Brain microvascular endothelial cell (primary cell): ENCODE results near the gene PDXK.
A peak's percentile ranks its signal among the peaks of the same experiment; 100 is the strongest.

Experiments
- DNase-seq: peaks from one replicate; pipeline ENCODE4 v3.0.0-alpha.2; 2020
- H3K27ac ChIP-seq: fragments of 250-450 bp; sonication (Bioruptor Pico); 2 replicates; pipeline ENCODE4 v1.5.1; 2020; ENCODE audit warnings: mild to moderate bottlenecking, moderate library complexity
- H3K27me3 ChIP-seq: fragments of 250-450 bp; sonication (Bioruptor Pico); replicated peaks from 2 replicates; pipeline ENCODE4 v1.5.1; 2020; ENCODE audit warnings: mild to moderate bottlenecking
- H3K36me3 ChIP-seq: fragments of 250-450 bp; sonication (Bioruptor Pico); replicated peaks from 2 replicates; pipeline ENCODE4 v1.5.1; 2020; ENCODE audit warnings: mild to moderate bottlenecking
- H3K4me3 ChIP-seq: 2 replicates; pipeline ENCODE4 v1.5.1; 2011; ENCODE audit warnings: low read depth, mild to moderate bottlenecking, control low read depth, low read length, moderate library complexity
- in situ Hi-C: cut with HindIII; loops from 2 replicates; pipeline ENCODE4 v1.10.0; 2017; ENCODE audit warnings: low sequenced_read_pairs, low pct_ligation_motif_present
- TF ChIP-seq, protein P1 (sequence below): IDR thresholded peaks from 2 replicates; pipeline ENCODE4 v1.5.1; 2011; ENCODE audit warnings: low read depth, mild to moderate bottlenecking, moderate library complexity, low read length, control low read depth, inconsistent platforms; ENCODE audit errors: missing control alignments

PDXK gene

DNA sequence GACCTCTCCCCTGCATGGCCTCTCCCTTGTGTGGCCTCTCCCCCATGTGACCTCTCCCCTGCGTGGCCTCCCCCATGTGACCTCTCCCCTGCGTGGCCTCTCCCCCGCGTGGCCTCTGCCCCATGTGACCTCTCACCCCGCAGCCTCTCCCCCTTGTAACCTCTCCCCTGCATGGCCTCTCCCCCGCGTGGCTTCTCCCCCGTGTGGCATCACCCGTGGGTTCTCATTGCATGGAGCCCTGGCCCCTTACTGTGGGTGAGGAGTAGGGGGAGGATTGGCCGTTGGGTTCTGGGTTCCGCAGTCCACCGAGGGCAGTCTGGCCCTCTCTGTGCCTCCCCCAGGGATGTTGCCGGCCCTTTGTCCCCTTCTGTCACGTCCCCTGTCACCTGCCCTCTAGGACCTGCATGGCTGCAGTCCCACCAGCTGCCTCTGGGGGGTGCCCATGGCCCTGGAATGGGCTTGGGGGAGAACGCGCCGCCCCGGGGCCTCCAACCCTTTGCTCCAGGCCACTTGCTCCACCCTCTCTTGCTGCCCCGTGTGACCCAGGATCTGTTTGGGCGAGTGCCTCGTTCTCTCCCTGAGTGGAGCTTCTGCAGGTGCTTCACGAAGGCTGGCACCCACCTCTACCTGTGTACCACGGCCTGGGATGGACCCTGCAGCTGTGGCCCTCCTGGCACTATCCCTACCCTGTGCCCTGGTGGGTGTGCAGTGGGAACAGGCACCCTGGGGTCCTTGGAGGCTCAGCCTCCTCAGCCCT, 91.8 kb downstream of the PDXK start:
- Histone ChIP-seq H3K27ac (no peak overlapping the region), H3K36me3 (no peaks in the 10 kb centered on the region), H3K4me3 (no peak overlapping the region), H3K27me3 (peaks cover 4% of the 10 kb centered on the region)
- DNase-seq, result peak; percentile 35
- TF ChIP-seq, protein P1, sequence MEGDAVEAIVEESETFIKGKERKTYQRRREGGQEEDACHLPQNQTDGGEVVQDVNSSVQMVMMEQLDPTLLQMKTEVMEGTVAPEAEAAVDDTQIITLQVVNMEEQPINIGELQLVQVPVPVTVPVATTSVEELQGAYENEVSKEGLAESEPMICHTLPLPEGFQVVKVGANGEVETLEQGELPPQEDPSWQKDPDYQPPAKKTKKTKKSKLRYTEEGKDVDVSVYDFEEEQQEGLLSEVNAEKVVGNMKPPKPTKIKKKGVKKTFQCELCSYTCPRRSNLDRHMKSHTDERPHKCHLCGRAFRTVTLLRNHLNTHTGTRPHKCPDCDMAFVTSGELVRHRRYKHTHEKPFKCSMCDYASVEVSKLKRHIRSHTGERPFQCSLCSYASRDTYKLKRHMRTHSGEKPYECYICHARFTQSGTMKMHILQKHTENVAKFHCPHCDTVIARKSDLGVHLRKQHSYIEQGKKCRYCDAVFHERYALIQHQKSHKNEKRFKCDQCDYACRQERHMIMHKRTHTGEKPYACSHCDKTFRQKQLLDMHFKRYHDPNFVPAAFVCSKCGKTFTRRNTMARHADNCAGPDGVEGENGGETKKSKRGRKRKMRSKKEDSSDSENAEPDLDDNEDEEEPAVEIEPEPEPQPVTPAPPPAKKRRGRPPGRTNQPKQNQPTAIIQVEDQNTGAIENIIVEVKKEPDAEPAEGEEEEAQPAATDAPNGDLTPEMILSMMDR, result peak; percentile 98
- in situ Hi-C loops, result no loop called here

DNA sequence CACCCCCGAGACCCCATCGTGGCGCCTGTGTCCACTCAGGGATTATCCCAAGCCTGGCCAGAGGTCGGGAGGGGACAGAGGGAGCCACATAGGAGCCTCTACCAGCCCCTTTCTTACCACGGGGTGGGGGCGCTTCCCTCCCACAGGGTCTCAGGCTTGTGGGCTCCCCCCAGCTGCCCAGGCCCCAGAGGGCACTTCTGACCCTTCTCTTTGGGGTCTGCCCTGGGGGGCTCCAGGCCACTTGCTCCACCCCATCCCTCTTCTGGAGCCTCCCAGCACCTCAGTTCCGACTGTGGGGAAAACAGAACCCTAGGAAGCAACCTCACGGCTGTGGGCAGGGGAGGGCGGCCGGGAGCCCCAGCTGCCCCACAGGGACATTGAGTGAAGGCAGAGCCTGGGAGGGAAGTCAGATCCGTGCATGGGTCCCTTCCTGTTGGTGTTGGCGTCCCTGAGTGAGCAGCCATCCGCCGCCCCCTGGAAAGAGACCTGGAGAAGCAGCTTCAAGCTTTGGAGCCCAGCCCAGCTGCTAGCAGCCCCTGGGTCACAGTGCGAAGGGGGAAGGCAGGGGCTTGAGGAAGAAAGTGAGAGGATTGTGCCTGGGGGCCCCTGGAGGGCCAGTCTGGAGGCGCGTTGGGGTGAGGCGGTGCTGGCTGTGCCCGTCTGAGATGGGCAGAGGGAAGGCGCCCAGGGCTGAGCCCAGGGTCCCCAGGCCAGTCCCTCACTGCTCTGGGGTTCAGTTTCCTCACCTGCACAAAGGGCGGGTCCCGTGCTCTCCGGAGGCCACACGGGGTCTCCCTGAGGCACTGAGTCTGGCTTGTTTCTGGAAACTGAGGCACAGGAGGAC, 92.6 kb downstream of the PDXK start:
- no peak overlapping the region for H3K4me3 ChIP-seq
- H3K27ac ChIP-seq, result no peak overlapping the region
- DNase-seq, result no peak
- H3K27me3 ChIP-seq, result peaks cover 4% of the 10 kb centered on the region
- no peaks in the 10 kb centered on the region for H3K36me3 ChIP-seq
- in situ Hi-C loops, result no loop called here
- TF ChIP-seq, protein P1, result no peak
